Tongue (tissue), 2 donors: ENCODE results near the gene B4GALT6. TPM values are rescaled to one million over a fixed set of nuclear protein-coding genes. Genes with fewer than 3 reads are reported as not detected.

Experiments used
- DNase-seq: peaks from one replicate; pipeline ENCODE4 v3.0.0-alpha.2; 2015
- total RNA-seq: library from RNA; depleted of rRNA; stranded (reverse); fragments of >200 nt; gene quantifications from one replicate; pipeline ENCODE4 v1.2.3, GENCODE V29; 2014

Gene B4GALT6
- total RNA-seq, 1 donor from 2014 or later: 7.2 TPM

- DNase-seq: no peak
Observed at GRCh38 chr18:31591628-31592027, 92.8 kb downstream of the B4GALT6 start, which contains the start of gene TTR. TSS of gene TTR (plus strand) at chr18:31591877. CDS start at chr18:31591903, 26 bp downstream.

DNA sequence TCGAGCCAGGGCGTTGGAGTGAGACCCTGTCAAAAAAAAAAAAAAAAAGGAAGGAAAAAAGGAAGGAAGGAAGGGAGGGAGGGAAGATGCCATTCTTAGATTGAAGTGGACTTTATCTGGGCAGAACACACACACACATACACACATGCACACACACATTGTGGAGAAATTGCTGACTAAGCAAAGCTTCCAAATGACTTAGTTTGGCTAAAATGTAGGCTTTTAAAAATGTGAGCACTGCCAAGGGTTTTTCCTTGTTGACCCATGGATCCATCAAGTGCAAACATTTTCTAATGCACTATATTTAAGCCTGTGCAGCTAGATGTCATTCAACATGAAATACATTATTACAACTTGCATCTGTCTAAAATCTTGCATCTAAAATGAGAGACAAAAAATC, 93.3 kb downstream of the B4GALT6 start:
- no peak for DNase-seq

DNA sequence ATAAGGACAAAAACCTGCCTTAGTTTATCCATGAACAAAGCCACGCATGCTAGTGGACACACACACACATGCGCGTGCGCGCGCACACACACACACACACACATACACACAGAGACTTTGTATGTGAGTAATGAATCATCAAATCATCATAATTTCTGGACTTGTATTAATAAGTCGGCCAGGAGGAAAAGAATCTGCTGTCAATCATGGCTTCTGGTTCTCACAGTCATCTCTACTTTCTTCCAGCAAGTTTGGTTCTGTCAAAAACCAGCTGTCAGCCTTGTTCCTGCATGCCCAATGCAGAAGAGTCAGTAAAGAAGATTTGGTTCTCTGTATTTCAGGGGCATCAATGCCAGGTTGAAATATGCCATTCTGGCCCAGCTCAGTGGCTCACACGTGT, 93.8 kb downstream of the B4GALT6 start:
- no peak for DNase-seq

DNA sequence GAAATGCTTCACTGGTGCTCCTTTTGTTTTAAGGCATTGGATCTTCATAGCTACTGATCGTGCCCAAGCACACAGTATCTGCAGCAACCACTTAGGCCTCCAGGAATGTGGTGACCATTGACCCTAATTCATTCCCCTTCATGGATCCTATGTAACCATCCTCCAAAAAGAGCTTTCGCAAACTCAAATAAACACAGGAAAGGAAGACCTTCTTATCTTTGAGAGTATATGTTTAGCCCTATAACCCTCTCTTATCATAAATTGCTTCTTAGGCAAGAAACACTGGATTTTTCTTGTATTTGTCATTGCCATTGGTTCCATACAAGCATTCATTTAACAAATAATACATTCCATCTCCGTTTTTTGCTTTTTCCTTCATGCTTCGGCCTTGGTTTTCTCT, 96.9 kb downstream of the B4GALT6 start:
- DNase-seq: no peak

DNA sequence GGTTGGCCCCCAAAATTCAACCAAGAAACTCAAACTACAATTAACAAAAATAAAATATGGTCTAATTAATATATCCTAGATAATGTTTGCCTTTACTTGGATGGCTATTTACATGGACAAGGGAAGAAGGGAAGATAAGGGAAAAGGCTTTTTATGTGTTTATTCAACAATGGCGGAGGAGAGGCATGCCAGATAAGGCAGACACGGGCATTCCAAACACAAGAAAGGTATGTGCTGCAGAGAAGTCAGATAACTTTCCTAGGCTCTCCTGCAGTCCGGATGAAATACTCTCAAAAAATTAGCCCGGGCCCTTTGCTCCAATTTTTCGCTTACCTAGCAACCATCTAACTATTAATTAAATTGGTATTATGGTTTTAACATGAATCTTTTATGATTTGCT, 97.8 kb downstream of the B4GALT6 start:
- no peak for DNase-seq

- DNase-seq: no peak
Observed at GRCh38 chr18:31585991-31586390, 98.4 kb downstream of the B4GALT6 start.

GRCh38 chr18:31583185-31583854, 101.1 kb downstream of the B4GALT6 start:
- DNase-seq: no peak

DNA sequence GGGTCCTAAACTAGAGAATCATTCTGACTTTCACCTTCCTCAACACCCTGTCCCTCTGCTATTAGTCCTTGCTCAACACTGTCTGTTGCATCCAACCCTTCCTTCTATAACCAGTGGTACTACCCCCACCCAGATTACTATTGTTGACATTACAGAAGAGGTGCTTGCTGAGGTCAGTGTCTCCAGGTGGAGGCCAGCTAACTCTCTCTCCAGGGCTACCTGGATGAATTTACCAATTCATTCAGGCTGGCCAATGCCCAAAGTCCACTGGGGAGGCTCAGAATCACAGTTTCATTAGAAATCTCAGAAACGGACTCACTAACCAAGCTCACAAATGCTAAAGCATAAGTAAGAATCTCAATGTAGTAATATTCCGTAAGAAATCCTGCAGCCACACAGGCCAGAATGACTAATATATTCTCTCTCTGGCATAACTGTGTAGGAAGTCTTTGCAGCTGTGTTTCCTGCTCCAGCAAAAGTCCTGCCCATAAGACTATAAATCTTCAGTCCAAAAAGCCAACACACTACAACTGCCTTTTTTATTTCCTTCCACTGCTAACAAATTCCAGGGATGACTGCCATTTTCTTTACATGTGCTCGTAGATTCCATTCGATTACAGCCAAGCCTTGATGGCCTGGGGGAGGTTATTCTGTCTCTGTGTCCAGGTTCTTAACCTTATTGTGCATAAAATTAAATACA, 102.7 kb downstream of the B4GALT6 start:
- DNase-seq: no peak

DNA sequence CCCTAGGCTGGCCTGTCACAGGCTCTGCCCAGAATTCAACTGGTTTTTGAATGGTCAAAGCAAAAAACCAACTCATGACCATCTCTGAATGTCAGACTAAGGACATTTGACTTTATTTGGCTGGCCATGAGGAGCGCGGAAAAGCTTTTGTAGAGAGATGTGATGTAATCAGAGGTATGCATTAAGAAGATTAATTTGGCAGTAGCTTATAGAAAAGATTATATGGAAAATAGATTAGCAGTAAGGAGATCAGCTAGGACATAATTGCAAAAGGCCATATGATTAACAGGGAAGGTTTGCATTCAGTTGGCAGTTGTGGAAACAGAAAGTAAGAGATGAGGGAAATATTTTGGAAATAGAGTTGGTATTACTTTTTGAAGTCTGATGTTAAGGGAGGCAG, 105.0 kb downstream of the B4GALT6 start:
- DNase-seq: no peak

- DNase-seq: no peak
Observed at GRCh38 chr18:31578126-31578525, 106.3 kb downstream of the B4GALT6 start.

- DNase-seq: no peak
Observed at GRCh38 chr18:31577195-31577594, 107.2 kb downstream of the B4GALT6 start.

DNA sequence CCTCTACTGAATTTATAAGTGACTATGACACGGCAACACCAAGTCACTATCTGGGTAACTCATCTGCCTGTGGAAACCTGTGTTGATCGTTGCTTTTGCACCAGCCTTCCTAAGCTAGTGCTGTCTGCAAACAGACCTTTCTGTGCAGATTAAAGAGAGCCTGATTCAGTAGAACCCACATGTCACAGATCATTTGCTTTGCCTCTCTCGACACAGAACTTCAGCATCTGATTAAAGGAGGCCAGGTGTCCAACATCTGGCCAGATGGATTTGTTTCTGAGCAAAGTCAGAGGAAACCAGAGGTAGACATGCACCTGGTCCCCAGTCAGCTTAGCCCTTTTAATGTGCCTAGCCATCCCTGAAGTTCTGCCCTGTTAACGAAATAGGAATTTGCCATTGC, 107.7 kb downstream of the B4GALT6 start:
- DNase-seq: no peak

- DNase-seq: no peak
Observed at GRCh38 chr18:31575515-31576257, 108.7 kb downstream of the B4GALT6 start.

GRCh38 chr18:31574359-31574758, 110.0 kb downstream of the B4GALT6 start:
- DNase-seq: no peak

Other genes with a start within 250 kb of the B4GALT6 start
- 32.3 TPM for gene DSG3, start 236.8 kb downstream of the B4GALT6 start, total RNA-seq
- 15.2 TPM for gene DSG2, start 186.4 kb downstream of the B4GALT6 start, total RNA-seq
- not detected for gene TTR, start 92.7 kb downstream of the B4GALT6 start, total RNA-seq
- not detected for gene SLC25A52, start 76.3 kb upstream of the B4GALT6 start, total RNA-seq